Pons (tissue), 1 donor: ENCODE data around the gene RGS19.

Experiments used
- DNase-seq: peaks from one replicate; pipeline ENCODE4 v3.0.0-alpha.2; 2016; ENCODE audit warnings: low spot score

RGS19 gene

DNA sequence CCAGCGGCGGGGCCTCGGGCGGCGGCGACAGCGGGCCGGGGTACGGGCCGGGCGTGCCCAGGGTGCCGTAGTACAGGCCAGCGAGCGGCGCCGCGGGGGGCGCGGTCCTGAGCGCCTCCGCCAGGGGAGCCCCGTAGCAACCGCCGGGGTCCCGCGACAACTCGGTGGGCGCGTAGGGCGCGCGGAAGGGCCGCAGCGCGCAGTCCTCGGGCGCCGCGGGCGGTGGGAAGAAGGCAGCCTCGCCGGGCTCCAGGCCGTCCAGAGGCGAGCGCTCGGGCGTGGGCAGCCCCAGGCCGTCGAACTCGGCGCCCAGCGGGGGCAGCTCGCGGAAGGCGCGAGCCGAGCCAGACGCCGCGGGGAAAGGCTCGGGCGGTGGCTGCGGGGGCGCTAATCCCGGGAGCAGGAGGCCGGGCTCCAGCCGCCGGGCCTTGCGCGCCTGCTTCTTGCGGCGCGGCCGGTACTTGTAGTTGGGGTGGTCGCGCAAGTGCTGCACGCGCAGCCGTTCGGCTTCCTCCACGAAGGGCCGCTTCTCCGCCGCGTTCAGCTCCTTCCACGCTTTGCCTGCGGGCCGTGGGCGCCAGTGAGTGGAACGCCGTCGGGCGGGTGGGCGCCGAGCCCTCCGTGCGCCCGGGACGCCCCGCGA, 30.8 kb downstream of the RGS19 start:
- DNase-seq: no peak

DNA sequence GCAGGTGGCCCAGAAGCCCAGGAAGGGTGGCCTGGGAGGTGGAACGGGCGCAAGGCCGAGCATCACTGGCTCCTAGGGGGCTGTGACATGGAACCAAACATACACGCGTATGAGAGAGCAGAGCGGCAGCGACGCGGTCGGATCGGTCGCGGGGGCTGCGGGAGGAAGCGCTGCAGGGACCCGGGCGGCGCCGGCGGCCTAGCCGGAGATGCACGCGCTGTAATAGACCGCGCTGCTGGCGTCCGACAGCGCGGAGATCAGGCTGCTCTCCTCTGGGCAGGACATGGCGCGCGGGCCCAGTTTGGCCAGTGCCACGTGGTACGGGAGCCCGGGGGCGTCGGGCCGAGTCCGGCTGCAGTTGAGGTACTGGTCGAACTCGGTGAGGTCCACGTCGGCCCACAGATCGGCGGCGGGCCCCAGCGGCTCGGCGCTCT, 31.3 kb downstream of the RGS19 start:
- no peak for DNase-seq

DNA sequence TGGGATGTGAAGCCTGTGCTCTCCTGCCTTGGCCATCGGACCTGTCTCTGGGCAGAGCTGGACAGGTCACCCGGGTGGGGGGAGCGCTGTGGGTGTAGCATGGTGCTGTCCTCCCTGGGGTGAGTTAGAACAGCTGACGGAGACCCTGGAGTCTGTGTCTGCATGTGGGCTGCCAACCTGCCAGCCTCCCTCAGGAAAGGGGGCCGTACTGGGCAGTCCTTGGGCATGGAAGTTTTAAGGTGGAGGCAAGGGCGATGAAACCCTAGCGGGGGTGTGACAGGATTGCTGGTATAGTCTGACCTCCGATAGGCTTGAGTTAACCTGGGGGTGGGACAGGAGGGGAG, 32.3 kb downstream of the RGS19 start:
- DNase-seq: no peak

DNA sequence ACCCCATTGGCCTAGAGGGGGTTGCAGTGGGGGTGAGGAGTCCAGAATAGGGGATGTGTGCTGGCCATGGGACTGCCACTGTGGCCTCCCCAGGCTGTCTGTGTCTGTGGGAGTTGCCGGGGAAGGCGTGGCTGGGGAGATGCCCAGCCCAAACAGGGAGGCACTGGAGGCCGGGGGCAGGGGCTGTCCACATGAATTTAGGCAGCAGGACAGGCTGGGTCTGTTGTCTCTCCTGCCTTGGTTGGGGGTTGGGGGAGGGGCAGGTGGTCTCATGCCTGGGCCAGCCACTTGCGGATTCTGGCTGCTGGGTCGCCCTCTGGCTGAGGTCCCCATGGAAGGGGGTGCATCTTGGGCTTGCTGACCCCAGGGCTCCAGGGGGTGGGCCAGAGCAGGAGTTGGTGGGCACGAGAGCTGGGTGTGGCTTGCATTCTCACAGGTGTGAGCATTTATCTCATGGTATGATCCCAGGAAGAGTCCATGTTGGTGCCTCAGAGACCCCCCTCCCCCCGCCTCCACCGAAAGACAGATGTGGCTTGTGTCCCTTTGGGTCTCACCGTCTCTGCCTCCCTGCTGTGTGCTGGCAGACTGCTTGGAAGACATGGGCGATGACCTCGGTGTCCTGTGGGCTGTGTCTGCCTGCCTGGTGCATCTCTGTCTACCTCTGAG, 33.8 kb downstream of the RGS19 start:
- no peak for DNase-seq

DNA sequence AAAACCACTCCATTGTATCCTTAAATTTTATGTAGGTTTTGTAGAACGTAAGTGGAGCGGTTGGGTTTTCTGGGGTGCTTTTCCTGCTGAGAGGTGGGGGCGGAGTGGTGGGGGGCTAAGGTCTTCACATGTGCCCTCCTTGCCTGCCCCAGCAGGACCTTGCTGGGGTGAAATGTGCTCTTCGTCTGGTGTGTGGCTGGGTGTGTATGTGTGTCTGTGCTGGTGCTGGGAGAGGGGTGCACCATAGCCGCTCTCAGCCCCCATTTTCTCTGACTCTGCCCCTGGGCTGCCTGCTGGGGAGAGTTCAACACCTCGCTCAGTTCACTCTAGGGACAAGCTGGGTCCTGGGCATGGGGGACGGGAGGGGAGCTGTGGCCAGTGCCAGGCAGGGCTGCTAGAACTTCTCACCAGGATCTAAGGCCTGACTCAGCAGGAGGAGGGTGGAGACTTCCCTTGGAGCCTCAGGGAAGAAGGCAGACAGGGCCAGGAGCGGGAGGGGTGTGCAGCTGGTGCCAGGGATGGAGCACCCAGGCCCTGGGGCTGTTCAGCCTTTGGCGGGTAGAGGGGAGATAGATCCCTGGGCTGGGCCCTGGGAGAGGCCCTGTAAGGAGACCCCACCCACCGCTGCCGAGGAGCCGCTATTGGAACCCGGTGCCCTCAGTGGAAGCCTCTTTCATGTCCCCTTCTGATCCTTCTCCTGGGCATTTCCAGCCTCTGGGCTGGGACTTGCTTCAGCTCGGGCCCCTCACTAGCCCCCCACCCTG, 34.7 kb downstream of the RGS19 start:
- DNase-seq: no peak

DNA sequence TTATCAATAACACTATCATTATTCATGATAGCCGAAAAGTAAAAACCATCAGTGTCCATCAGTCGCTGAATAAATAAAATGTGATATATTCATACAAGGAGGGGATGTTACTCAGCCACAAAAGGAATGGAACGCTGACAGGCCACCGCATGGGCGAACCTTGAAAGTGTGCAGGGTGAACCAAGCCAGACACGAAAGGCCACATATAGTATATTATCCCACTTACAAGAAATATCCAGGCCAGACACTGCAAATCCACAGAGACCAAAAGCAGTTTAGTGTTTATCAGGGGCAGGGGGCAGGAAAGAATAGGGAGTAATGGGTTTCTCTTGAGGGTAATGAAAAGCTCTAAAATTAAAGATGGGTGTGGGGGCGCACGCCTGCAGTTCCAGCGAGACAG, 35.5 kb downstream of the RGS19 start:
- DNase-seq: no peak

DNA sequence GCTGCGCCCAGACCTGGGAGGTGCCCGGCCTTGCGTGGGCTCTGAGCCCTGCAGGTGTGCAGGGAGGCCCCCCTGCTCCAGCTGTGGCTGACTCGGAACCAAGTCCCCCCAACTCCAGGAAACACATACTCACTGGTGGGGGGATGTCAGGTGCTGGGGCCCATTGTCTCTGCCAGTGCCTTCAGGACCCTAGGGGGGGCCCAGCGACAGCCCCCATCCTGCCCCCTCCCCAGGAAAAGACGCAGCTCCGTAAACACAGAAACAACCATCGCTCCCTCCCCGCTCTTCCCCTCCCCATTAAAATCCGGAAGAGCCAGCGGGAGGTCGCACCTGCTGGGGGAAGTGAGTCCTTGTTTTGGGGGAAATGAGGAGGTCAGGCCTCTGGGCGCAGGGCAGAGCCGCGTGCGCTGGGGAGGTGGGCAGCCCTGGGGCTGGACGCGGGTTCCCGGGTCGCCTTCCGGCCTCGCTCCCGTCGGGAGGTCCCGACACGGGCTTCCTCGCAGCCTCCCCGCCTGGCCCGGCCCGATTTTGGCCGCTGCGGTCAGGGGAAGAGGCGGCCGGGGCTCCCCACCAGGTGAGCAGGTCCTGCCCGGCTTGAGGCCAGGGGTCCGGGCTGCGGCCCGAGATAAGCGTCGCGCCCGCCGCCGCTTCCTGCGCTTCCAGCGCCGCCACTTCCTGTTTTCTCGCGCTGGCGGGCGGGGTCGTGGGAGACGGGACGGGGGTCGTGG, 37.1 kb downstream of the RGS19 start:
- DNase-seq: no peak

DNA sequence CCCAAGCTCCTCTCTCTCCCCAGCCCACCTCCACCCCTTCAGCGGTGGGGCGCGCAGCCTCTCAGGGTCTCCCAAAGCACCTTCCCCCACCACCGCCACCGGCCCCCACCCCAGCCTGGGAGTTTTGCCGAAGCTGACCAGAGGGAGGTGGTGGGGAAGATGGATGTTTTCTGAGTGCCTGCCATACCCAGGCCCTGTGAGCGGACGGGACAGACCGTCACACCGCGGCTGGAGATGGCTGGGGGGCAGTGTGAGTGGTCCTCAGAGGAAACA, 37.6 kb downstream of the RGS19 start:
- no peak for DNase-seq

DNA sequence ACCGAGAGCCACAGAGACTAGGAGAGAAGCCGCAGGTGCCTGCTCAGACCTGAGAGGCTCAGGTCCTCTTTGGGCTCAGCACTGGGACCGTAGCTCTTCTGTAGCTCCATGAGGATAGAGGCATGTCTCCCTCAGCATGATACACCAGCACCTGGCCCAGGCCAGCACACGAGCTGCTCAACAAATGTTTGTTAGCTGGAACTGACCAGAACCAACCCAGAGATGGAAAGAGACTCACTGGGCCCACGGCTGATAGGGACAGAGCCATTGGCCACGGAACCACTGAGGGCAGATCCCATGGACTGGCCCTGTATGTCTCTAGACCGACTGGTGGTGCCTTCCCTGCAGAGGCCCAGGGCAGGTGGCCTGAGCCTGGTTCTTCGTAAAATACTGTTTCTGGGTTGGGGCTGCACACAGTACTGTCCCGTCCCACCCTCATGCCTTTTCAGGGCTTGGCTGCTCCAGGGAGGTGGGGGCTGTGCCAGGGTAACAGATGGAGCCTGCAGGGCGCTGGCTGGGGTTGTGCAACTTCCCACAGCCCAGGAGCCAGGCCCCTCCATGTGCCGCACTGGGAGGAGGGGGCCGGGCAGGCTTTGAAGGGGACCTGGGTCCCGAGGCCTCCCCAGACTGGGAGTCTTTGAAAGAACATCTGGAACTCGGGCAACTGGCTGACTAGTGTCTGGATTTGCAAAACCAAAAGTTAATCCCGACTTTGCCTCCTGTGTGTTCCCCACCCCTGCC, 38.1 kb downstream of the RGS19 start:
- no peak for DNase-seq

DNA sequence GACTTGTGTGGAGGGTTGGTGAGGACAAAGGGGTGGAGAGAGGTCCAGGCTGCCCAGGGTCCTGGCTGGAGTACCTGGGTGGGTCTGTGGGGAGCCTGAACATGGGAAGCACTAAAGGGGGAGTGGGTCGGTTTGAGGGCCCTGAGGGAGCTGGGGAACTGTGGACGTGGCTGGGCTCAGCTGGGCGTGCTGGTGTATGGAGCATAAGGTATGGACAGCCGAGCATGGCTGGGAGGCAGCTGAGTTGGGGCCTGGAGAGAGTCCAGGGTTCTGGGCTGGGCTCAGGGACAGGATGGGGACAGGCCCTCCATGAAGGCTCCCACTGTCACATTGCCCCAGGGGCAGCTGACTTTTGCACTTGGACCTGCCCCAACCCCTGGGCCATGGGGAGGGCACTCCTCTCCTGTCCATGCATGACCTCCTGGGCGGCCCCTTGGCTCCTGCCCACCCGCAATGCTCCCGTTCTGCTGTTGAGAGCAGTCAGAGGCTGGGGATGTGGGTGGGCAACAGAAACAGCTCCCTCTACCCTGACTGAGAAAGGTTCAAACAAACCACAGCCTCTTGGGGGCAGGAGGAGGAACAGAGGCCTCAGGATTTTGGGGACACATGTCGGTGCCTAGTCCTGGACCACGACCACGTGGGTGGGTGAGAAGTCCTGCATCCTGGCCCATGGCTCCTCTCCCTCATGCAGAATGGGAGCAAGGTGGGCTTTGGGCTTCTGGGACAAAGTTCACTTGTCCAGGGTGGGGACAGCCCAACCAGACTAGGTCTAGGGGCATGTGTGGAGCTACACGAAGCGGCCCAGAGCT, 38.9 kb downstream of the RGS19 start:
- no peak for DNase-seq

DNA sequence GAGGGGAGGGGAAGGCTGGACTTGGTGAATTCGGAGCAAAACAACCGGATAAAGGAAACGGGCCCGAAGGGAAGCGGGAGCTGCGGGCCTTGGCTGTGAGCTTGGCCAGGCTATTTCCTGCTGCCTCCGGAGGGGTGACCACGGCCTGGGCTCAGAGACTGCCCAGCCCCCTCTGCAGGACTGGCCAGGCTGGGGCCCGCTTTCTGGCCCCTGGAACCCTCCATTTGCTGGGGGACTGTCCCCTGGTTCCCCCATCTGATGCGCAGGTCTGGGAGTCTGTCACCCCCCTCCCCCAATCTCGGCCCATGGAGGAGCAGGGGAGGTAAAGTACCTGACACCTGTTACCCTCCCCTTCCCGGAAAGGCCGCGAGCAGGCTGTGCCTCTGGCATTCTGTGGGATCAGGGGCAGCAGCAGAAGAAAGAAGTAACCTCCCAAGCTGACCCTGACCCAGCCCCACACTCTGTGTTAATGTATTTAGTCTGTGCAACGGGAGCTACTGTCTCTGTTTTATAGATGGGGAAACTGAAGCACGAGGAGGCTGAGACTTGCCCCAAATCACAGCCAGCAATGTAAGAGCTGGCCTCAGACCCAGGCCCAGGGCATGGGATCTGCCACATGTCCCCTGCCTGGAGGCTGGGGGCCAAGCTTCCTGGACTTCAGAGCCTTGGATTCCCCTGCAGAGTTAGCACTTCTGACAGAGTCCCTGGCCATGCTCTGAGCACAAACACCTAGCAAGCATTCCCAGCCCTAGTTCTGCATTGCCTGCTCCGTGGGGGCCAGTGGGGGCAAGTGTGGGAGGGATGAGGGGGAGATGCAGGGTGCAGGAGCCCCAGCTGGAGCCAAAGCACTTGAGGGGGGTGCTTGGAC, 39.8 kb downstream of the RGS19 start:
- DNase-seq: no peak

DNA sequence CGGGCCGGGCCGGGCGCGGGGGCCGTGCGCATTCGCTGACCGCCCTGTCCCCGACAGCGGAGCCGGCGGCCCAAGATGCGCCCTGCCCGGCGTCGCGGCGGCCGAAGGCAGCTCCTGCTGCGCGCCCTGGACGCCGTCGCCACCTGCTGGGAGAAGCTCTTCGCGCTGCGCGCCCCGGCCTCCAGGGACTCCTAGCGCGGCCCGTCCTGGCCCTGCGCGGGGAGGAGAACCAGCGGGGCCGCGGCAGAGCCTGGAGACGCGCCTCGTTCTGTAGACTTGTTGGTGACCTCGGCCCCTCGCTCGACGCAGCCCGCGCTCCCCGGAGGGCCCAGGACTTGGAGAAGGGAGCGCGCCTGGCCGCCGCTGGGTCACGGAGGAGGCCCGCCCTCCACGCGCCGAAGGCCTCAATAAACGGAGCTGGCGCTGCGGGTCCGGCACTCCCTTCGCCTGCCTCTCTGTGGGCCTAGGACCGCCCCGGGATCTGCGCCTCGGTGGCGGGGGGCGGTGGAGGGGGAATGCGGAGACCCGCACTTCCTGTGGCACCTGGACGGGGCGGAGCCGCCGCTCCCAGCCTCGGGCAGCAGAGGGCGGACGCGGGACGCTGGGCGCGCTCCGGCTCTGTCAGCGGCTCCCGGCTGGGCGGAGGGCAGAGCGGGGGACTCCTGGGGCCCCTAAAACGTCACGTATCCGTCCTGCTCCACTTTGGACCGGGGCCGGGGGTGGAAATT, 40.6 kb downstream of the RGS19 start:
- DNase-seq: no peak

DNA sequence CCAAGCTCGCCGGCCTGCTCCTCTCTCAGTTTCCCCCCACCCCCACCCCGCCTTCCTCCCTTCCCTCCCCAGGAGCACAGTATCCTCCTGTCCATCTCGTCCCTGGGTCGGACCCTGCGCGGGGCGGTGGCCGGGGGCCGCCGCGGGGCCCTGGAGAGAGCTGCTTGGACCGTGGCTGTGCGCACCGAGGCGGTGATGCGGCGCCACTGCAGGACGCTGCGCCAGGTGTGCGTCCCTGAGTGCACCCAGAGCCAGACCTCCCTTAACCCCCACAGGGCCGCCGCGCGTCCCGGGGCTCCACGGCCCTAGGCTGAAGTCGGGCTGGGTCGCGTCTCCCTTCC, 41.1 kb downstream of the RGS19 start:
- DNase-seq: no peak

DNA sequence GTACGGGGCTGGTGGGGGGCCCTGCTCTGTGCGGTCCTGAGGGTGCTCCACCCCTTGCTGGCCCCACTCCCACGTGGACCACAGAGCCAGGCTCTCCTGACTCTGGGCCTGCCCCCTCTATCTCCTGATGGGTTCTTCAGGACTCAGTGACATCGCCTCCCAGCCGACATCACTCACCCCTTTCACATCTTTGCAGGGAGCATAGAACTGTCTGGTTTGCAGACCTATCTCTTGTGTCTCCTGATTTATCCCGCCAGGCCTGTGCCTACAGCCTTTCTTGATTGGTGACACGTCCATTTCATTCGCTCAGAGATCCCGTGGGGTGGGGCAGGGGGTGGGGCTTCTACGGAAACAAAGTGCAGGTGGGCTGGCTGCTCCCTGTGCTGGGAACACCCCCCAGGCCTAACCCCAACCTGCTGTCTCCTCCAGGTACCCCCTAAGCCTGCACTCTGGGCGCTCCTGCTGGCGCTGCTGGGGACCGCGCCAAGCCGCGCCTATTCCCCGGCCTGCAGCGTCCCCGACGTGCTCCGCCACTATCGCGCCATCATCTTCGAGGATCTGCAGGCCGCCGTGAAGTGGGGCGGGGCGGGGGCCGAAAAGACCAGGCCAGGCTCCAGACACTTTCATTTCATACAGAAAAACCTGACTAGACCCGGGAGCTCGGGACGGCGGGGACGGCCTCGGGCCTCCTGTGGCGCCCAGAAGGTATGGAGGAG, 41.7 kb downstream of the RGS19 start:
- DNase-seq: no peak

DNA sequence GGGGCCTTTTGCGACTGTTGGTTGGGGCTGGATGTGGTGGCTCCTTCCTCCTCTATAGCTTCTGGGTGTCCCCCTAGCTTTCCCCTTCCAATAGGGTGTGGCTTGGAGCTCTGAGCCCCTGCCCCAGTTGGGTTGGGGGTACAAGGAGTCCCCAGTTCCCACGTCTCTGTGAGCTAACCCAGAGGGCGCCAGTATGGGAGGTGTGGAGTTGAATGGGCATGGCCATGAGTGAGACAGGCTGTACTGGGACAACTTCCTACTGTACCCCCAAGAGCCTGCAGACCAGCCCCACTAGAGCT, 42.2 kb downstream of the RGS19 start:
- no peak for DNase-seq

DNA sequence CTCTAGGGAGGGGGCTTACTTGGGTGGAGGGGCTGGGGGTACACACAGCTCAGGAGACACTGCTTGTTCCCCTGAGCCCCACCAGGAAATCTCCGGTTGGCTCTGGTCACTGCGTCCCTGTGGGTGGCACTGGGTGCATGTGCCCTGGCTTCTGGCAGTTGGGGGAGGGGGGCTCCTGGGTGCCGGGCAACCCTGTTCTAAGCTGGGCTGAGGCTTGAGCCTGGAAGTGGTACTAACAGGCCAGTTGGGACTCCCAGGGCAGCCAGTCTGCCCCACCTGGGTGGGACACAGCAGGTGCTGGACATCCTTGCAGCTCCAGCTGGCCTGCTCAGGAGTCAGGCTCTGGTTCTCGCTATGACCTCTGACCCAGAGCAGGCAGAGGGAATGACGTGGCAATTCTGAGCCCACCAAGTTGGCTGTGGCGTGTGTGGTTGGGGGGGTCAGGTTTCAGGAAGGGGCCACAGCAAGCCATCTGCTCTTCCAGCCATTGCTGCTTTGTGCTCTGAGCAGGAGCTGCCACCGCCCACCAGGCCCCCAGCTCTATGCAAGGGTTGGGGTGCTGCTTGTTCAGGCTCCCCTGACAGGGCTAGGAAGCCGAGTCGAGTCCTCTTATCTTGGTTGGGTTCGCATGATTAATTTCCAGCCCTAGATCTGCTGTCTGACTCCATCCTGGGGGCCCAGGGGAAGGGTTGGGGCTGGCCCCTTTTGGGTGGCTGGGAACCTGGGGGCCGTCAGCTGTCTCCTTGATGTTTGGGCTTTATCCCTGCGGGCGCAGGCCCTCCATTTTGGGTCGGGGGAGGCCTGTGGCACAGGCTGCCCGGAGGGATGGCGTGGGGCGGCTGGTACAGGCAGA, 42.7 kb downstream of the RGS19 start:
- DNase-seq: no peak

DNA sequence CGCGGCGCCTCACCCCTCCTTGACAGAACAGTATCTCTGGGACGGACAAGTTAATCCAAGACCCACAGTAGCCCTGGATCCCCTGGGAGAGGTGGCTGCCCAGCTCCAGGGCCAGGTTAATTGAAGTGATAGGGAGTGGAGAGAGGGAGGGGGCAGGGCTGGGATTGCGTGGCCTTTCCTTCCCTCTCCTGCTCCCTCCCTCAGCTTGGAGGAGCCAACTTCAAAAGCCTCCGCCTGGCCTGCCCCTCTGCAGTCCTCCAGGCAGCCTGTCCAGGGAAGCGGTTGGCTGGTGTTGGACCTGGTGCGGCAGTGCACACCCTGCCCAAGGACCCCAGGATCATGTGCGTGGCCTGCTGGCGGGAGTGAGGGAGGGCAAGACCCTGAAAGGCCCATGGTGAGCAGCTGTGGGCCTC, 43.4 kb downstream of the RGS19 start, which contains the start of gene C20orf204:
Gene C20orf204 (plus strand): TSS at position 250 of the 413 bp plus-strand sequence. CDS start 142 bp downstream, at position 392.
- no peak for DNase-seq
